T-helper 1 cell (primary cell): ENCODE measurements around the gene URAD.

ENCODE experiments used
- DNase-seq, 5 donors: peaks; one replicate each; pipeline ENCODE4 v3.0.0-alpha.2; 2012 to 2020

The URAD gene

GRCh38 chr13:27954406-27954851, 34.1 kb downstream of the URAD start:
- DNase-seq, result no peak

DNA sequence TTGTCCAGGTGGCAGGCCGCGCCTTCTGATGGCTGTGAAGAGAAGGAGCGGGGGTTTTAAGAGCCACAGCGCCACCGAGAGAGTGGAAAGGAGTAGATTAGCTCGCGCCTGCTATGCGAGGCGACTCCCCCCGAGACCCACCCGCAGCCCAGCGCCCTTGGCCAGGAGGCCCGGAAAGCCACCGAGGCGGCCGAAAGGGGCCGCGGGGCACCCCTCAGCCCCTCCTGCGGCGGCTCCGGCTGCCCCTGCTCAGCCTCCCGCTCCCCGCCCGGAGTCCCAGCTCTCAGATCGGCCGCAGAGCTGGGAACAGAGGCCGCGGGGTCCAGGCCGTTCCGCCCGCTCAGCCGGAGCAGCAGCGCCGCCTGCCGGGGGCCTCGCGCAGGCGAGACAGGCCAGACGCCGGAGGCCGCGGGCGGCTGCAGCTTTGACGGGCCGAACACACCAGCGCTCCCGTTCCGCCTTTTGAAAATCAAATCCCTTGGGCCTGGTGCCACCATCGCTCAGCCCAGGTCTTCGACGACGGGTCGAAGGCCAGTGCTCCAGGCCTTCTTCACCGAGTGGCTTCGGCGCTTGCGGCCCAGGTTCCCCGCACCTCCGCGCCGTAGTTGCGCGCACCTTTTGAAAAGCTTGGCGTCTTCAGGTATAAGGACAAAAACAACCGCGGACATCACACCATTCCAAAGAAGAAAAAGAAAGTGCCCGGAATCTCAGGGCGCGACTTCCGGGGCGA, 34.7 kb downstream of the URAD start:
- DNase-seq, result peak in 3 of 5 donors; percentile 37 to 53 (median 44)

- no peak for DNase-seq
Observed at GRCh38 chr13:27952876-27953675, 35.4 kb downstream of the URAD start.

DNA sequence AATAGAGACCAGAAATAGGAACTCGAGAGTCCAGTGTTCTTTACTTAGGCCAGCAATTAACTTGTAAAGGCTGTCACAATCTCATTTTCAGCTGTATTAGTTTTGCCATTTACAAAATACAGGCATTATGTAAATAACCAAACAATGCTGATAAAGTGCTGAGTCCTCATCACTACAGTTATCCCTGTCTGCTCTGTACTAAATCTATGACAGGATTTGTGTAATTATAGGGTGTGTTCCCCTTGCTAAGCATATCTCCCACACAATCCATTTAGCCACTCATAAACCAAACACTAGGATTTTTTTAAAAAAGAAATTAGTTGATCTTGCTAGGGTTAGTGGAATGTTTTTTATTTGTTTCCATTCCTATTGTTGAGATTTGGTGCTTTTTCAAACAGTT, 45.5 kb downstream of the URAD start:
- DNase-seq, result no peak

GRCh38 chr13:27933580-27934328, 54.7 kb downstream of the URAD start:
- DNase-seq, result no peak

DNA sequence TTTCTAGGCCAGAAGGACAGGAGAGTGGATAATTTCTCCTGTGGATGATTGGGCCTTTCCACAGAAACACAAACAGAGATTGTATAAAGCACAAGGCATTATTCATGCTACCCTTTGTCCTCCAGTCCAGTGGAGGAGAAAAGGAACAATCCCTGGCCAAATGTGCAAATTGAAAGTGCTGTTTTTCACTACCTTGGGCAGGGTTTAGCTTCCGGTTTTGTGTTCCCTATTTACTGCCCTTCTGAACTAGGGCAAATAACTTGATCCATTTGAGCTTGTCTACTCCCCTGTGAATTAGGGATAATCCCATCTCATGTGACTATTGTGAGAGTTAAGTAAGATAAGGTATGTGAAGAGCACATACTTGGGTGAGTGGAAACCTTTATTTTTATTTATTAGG, 55.4 kb downstream of the URAD start:
- no peak for DNase-seq

GRCh38 chr13:27929868-27930267, 58.6 kb downstream of the URAD start:
- no peak for DNase-seq

GRCh38 chr13:27928805-27929753, 59.4 kb downstream of the URAD start:
- DNase-seq, result no peak

DNA sequence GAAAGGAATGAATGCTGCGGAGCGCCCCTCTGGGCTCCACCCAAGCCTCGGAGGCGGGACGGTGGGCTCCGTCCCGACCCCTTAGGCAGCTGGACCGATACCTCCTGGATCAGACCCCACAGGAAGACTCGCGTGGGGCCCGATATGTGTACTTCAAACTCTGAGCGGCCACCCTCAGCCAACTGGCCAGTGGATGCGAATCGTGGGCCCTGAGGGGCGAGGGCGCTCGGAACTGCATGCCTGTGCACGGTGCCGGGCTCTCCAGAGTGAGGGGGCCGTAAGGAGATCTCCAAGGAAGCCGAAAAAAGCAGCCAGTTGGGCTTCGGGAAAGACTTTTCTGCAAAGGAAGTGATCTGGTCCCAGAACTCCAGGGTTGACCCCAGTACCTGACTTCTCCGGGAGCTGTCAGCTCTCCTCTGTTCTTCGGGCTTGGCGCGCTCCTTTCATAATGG, 60.1 kb downstream of the URAD start:
- no peak for DNase-seq
